ENCODE measurements around the gene HNRNPF. TPM values are rescaled to one million over a fixed set of nuclear protein-coding genes. Genes with fewer than 3 reads are reported as not detected.

HNRNPF gene
- total RNA-seq, 1 donor from 2014 or later = 183 TPM

GRCh38 chr10:43408331-43408709 lies 666 bp downstream of the HNRNPF start:
- Histone ChIP-seq H3K9me3 (no peaks in the 10 kb centered on the region), H3K36me3 (peaks cover 6% of the 10 kb centered on the region), H3K4me1 (peaks cover 32% of the 10 kb centered on the region), H3K27me3 (no peaks in the 10 kb centered on the region), H3K27ac (peak overlapping the region; percentile 99), H3K4me3 (peak overlapping the region; percentile 91)
- DNase-seq (no peak), ATAC-seq (no peak)
- TF ChIP-seq CTCF (IDR thresholded peaks at IDR 0.05) = no peak
- intact Hi-C loops (cut with DNase I) = no loop called here

DNA sequence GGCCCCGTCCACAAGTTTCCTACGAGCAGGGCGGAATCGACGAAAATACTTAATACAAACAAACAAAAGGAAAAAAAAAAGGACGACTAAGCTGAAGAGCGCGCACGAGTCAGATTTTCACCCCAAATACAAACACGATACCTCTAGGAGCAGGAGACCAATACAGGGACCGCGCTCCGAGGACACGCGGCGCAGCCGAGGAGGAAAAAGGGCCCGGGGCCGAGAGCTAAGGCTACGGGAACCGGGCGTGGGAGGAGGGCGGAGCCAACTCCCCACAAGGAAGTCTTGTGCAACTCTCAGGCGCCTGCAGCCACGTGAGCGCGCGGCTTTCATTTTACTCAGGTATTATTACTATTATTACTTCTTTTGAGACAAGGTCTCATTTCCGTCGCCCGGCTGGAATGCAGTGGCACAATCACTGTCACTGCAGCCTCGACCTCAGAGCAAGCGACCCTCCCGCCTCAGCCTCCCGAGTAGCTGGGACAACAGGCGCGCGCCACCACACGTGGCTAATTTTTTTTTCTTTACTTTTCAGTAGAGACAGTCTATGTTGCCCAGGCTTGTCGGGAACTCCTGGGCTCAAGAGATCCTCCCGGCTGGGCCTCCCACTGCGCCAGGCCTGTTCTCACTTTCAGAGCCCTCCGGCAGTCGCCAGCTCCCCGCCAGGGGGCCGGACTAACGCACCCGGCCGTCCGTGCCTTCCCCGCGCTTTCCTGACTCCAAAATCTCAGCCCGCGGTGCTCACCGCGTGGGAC lies 1.2 kb downstream of the HNRNPF start:
- peaks cover 38% of the 10 kb centered on the region for H3K4me1 ChIP-seq
- no peaks in the 10 kb centered on the region for H3K9me3 ChIP-seq
- no peaks in the 10 kb centered on the region for H3K27me3 ChIP-seq
- peak; percentile 43 for TF ChIP-seq CTCF (IDR thresholded peaks at IDR 0.05)
- DNase-seq (peak; percentile 97), ATAC-seq (peak; percentile 77)
- intact Hi-C loops (cut with DNase I) = no loop called here
- peak overlapping the region; percentile 99 for H3K27ac ChIP-seq
- H3K4me3 ChIP-seq = peak overlapping the region; percentile 91
- H3K36me3 ChIP-seq = peaks cover 12% of the 10 kb centered on the region

DNA sequence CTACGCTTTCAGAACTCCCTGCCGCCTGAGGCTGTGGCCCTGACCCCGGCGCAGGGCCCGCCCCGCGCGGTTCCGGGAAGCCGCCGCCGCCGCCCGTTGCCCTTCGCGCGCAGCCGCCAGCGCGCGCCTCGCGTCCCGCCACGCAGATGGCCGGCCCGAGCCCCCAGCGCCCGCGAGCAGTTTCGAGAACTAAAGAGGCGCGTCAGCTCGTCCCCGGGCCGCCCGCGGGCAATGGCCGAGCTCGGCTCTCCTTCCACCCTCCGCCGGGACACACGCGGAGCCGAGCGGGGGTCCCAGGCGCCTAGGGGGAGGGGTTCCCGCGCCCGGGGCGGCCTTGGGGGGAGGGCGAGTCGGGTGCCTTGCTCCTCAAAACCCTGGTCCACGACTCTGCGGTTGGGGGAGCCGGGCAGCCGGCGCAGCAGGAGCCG lies 1.8 kb downstream of the HNRNPF start:
- no peak for TF ChIP-seq CTCF (IDR thresholded peaks at IDR 0.05)
- intact Hi-C loops (cut with DNase I) = no loop called here
- Histone ChIP-seq H3K36me3 (peaks cover 14% of the 10 kb centered on the region), H3K4me3 (peak overlapping the region; percentile 91), H3K9me3 (no peaks in the 10 kb centered on the region), H3K27me3 (no peaks in the 10 kb centered on the region), H3K4me1 (peaks cover 39% of the 10 kb centered on the region), H3K27ac (peak overlapping the region; percentile 99)
- ATAC-seq = peak; percentile 42
- peak; percentile 85 for DNase-seq

- intact Hi-C loops (cut with DNase I) = no loop called here
- no peak for TF ChIP-seq CTCF (IDR thresholded peaks at IDR 0.05)
- ATAC-seq = no peak
- peaks cover 61% of the 10 kb centered on the region for H3K4me1 ChIP-seq
- peaks cover 17% of the 10 kb centered on the region for H3K36me3 ChIP-seq
- no peak overlapping the region for H3K27ac ChIP-seq
- no peak for DNase-seq
- peak overlapping the region; percentile 30 for H3K4me3 ChIP-seq
- H3K9me3 ChIP-seq = no peaks in the 10 kb centered on the region
- H3K27me3 ChIP-seq = no peaks in the 10 kb centered on the region
These were observed 4.3 kb downstream of the HNRNPF start for GRCh38 chr10:43404704-43405084.

GRCh38 chr10:43403911-43404703 lies 4.9 kb downstream of the HNRNPF start:
- H3K27ac ChIP-seq = no peak overlapping the region
- H3K36me3 ChIP-seq = peaks cover 20% of the 10 kb centered on the region
- intact Hi-C loops (cut with DNase I) = no loop called here
- H3K9me3 ChIP-seq = no peaks in the 10 kb centered on the region
- peaks cover 67% of the 10 kb centered on the region for H3K4me1 ChIP-seq
- DNase-seq (no peak), ATAC-seq (no peak)
- H3K4me3 ChIP-seq = peak overlapping the region; percentile 30
- no peak for TF ChIP-seq CTCF (IDR thresholded peaks at IDR 0.05)
- H3K27me3 ChIP-seq = no peaks in the 10 kb centered on the region

Data from upper lobe of right lung (tissue), 1 donor.